ENCODE results near the gene SH2D7.

Gene SH2D7

GRCh38 chr15:78110916-78111475 lies 18.6 kb downstream of the SH2D7 start:
- Histone ChIP-seq H2BK120ac (ENCODE audit: insufficient read depth, low read length, poor library complexity) (no peak overlapping the region), H3K27me3 (ENCODE audit: insufficient read depth, low read length) (no peaks in the 10 kb centered on the region), H3K79me2 (ENCODE audit: control insufficient read depth, insufficient read depth, low read length, poor library complexity) (no peaks in the 10 kb centered on the region), H3K4me3 (ENCODE audit: low read depth, low read length) (no peak overlapping the region), H3K36me3 (ENCODE audit: control insufficient read depth in 1 of 2, insufficient read depth in 2 of 2, low read length in 2 of 2) (no peaks in the 10 kb centered on the region), H3K9me3 (ENCODE audit: insufficient read depth, low read depth, low read length) (no peaks in the 10 kb centered on the region), H3K4me1 (ENCODE audit: control insufficient read depth in 1 of 2, insufficient read depth in 2 of 2, low read length in 2 of 2) (no peaks in the 10 kb centered on the region), H3K4ac (ENCODE audit: low read depth, low read length) (no peak overlapping the region), H4K91ac (ENCODE audit: low read depth, low read length) (no peak overlapping the region), H3K4me2 (ENCODE audit: low read length) (no peak overlapping the region), H3K9ac (ENCODE audit: low read length) (no peak overlapping the region), H2AK5ac (ENCODE audit: low read length) (no peak overlapping the region), H2BK12ac (ENCODE audit: low read length) (no peak overlapping the region), H3K18ac (ENCODE audit: low read length) (no peak overlapping the region), H4K12ac (ENCODE audit: low read depth, low read length) (no peak overlapping the region), H3K27ac (ENCODE audit: low read depth, low read length) (no peak overlapping the region), H2AFZ (ENCODE audit: insufficient read depth, low read length, poor library complexity) (no peak overlapping the region), H4K8ac (ENCODE audit: low read depth, low read length) (no peak overlapping the region), H3K23ac (ENCODE audit: low read length) (no peak overlapping the region), H2BK5ac (ENCODE audit: low read depth, low read length, poor library complexity) (no peak overlapping the region), H3K14ac (ENCODE audit: low read length) (no peak overlapping the region), H3K79me1 (ENCODE audit: low read length) (no peaks in the 10 kb centered on the region)
- DNase-seq, result no peak
- no CpG with 5 or more reads among the region's 10 CpGs for WGBS (ENCODE audit: extremely low coverage, insufficient coverage, insufficient read length)

GRCh38 chr15:78111788-78112187 lies 19.4 kb downstream of the SH2D7 start:
- Histone ChIP-seq H3K36me3 (ENCODE audit: control insufficient read depth in 1 of 2, insufficient read depth in 2 of 2, low read length in 2 of 2) (no peaks in the 10 kb centered on the region), H3K23ac (ENCODE audit: low read length) (no peak overlapping the region), H3K79me1 (ENCODE audit: low read length) (no peaks in the 10 kb centered on the region), H2BK12ac (ENCODE audit: low read length) (no peak overlapping the region), H3K9me3 (ENCODE audit: insufficient read depth, low read depth, low read length) (no peaks in the 10 kb centered on the region), H4K8ac (ENCODE audit: low read depth, low read length) (no peak overlapping the region), H3K79me2 (ENCODE audit: control insufficient read depth, insufficient read depth, low read length, poor library complexity) (no peaks in the 10 kb centered on the region), H3K4me3 (ENCODE audit: low read depth, low read length) (no peak overlapping the region), H3K9ac (ENCODE audit: low read length) (no peak overlapping the region), H3K27me3 (ENCODE audit: insufficient read depth, low read length) (no peaks in the 10 kb centered on the region), H3K14ac (ENCODE audit: low read length) (no peak overlapping the region), H2AK5ac (ENCODE audit: low read length) (no peak overlapping the region), H3K4me1 (ENCODE audit: control insufficient read depth in 1 of 2, insufficient read depth in 2 of 2, low read length in 2 of 2) (no peaks in the 10 kb centered on the region), H2BK5ac (ENCODE audit: low read depth, low read length, poor library complexity) (no peak overlapping the region), H2AFZ (ENCODE audit: insufficient read depth, low read length, poor library complexity) (no peak overlapping the region), H3K18ac (ENCODE audit: low read length) (no peak overlapping the region), H2BK120ac (ENCODE audit: insufficient read depth, low read length, poor library complexity) (no peak overlapping the region), H4K12ac (ENCODE audit: low read depth, low read length) (no peak overlapping the region), H3K4me2 (ENCODE audit: low read length) (no peak overlapping the region), H3K27ac (ENCODE audit: low read depth, low read length) (no peak overlapping the region), H3K4ac (ENCODE audit: low read depth, low read length) (no peak overlapping the region), H4K91ac (ENCODE audit: low read depth, low read length) (no peak overlapping the region)
- WGBS (ENCODE audit: extremely low coverage, insufficient coverage, insufficient read length), result no CpG with 5 or more reads among the region's 3 CpGs
- no peak for DNase-seq

- H2BK12ac ChIP-seq (ENCODE audit: low read length), result no peak overlapping the region
- no peaks in the 10 kb centered on the region for H3K9me3 ChIP-seq (ENCODE audit: insufficient read depth, low read depth, low read length)
- no peak overlapping the region for H2AK5ac ChIP-seq (ENCODE audit: low read length)
- no peak overlapping the region for H2AFZ ChIP-seq (ENCODE audit: insufficient read depth, low read length, poor library complexity)
- H3K18ac ChIP-seq (ENCODE audit: low read length), result no peak overlapping the region
- no peaks in the 10 kb centered on the region for H3K4me1 ChIP-seq (ENCODE audit: control insufficient read depth in 1 of 2, insufficient read depth in 2 of 2, low read length in 2 of 2)
- no peak overlapping the region for H3K9ac ChIP-seq (ENCODE audit: low read length)
- no peak overlapping the region for H2BK120ac ChIP-seq (ENCODE audit: insufficient read depth, low read length, poor library complexity)
- no peak overlapping the region for H4K8ac ChIP-seq (ENCODE audit: low read depth, low read length)
- H4K91ac ChIP-seq (ENCODE audit: low read depth, low read length), result no peak overlapping the region
- H3K14ac ChIP-seq (ENCODE audit: low read length), result no peak overlapping the region
- H3K23ac ChIP-seq (ENCODE audit: low read length), result no peak overlapping the region
- H4K12ac ChIP-seq (ENCODE audit: low read depth, low read length), result no peak overlapping the region
- H3K79me2 ChIP-seq (ENCODE audit: control insufficient read depth, insufficient read depth, low read length, poor library complexity), result no peaks in the 10 kb centered on the region
- H3K27me3 ChIP-seq (ENCODE audit: insufficient read depth, low read length), result no peaks in the 10 kb centered on the region
- H3K4ac ChIP-seq (ENCODE audit: low read depth, low read length), result no peak overlapping the region
- no peaks in the 10 kb centered on the region for H3K36me3 ChIP-seq (ENCODE audit: control insufficient read depth in 1 of 2, insufficient read depth in 2 of 2, low read length in 2 of 2)
- no peak for DNase-seq
- no peak overlapping the region for H3K27ac ChIP-seq (ENCODE audit: low read depth, low read length)
- H3K4me2 ChIP-seq (ENCODE audit: low read length), result no peak overlapping the region
- no peak overlapping the region for H3K4me3 ChIP-seq (ENCODE audit: low read depth, low read length)
- no peaks in the 10 kb centered on the region for H3K79me1 ChIP-seq (ENCODE audit: low read length)
- WGBS (ENCODE audit: extremely low coverage, insufficient coverage, insufficient read length), result no CpG with 5 or more reads among the region's 3 CpGs
- no peak overlapping the region for H2BK5ac ChIP-seq (ENCODE audit: low read depth, low read length, poor library complexity)
Measured at GRCh38 chr15:78112551-78112950, 20.2 kb downstream of the SH2D7 start.

- H3K4me3 ChIP-seq (ENCODE audit: low read depth, low read length), result no peak overlapping the region
- H2AK5ac ChIP-seq (ENCODE audit: low read length), result no peak overlapping the region
- no peak overlapping the region for H3K4me2 ChIP-seq (ENCODE audit: low read length)
- no peak overlapping the region for H3K23ac ChIP-seq (ENCODE audit: low read length)
- H3K9me3 ChIP-seq (ENCODE audit: insufficient read depth, low read depth, low read length), result peaks cover 2% of the 10 kb centered on the region
- no peak overlapping the region for H3K27ac ChIP-seq (ENCODE audit: low read depth, low read length)
- no peak overlapping the region for H2AFZ ChIP-seq (ENCODE audit: insufficient read depth, low read length, poor library complexity)
- H3K14ac ChIP-seq (ENCODE audit: low read length), result no peak overlapping the region
- no peak overlapping the region for H2BK5ac ChIP-seq (ENCODE audit: low read depth, low read length, poor library complexity)
- H4K12ac ChIP-seq (ENCODE audit: low read depth, low read length), result no peak overlapping the region
- H3K79me1 ChIP-seq (ENCODE audit: low read length), result no peaks in the 10 kb centered on the region
- no peak overlapping the region for H3K18ac ChIP-seq (ENCODE audit: low read length)
- H3K79me2 ChIP-seq (ENCODE audit: control insufficient read depth, insufficient read depth, low read length, poor library complexity), result no peaks in the 10 kb centered on the region
- no peak overlapping the region for H3K9ac ChIP-seq (ENCODE audit: low read length)
- H3K36me3 ChIP-seq (ENCODE audit: control insufficient read depth in 1 of 2, insufficient read depth in 2 of 2, low read length in 2 of 2), result peaks cover 0 to 2% of the 10 kb centered on the region in 2 experiments
- H2BK120ac ChIP-seq (ENCODE audit: insufficient read depth, low read length, poor library complexity), result no peak overlapping the region
- H4K8ac ChIP-seq (ENCODE audit: low read depth, low read length), result no peak overlapping the region
- no peak overlapping the region for H3K4ac ChIP-seq (ENCODE audit: low read depth, low read length)
- H3K4me1 ChIP-seq (ENCODE audit: control insufficient read depth in 1 of 2, insufficient read depth in 2 of 2, low read length in 2 of 2), result peaks cover 0 to 4% of the 10 kb centered on the region in 2 experiments
- no peak overlapping the region for H4K91ac ChIP-seq (ENCODE audit: low read depth, low read length)
- no peak overlapping the region for H2BK12ac ChIP-seq (ENCODE audit: low read length)
- no CpG with 5 or more reads among the region's 5 CpGs for WGBS (ENCODE audit: extremely low coverage, insufficient coverage, insufficient read length)
- no peak for DNase-seq
- no peaks in the 10 kb centered on the region for H3K27me3 ChIP-seq (ENCODE audit: insufficient read depth, low read length)
Measured at GRCh38 chr15:78120523-78120922, 28.2 kb downstream of the SH2D7 start.
